Activated naive CD4-positive, alpha-beta T cell treated with Interleukin-2 at 50 U/mL for 16 hours (primary cell): ENCODE data around the gene CCM2.

Experiments
- DNase-seq: peaks from one replicate; pipeline ENCODE4 v3.0.0-alpha.2; 2020

CCM2 gene

GRCh38 chr7:45086331-45087065 is 86.5 kb downstream of the CCM2 start:
- no peak for DNase-seq

GRCh38 chr7:45087301-45088145 is 87.5 kb downstream of the CCM2 start:
- no peak for DNase-seq

- no peak for DNase-seq
Observed at GRCh38 chr7:45088146-45088701, 88.2 kb downstream of the CCM2 start.

- DNase-seq: peak; percentile 13
Observed at GRCh38 chr7:45088821-45089340, 88.9 kb downstream of the CCM2 start, which contains the start of gene NACAD. NACAD (minus strand) TSS chr7:45088969; CDS start chr7:45088894, 75 bp downstream.

- DNase-seq: peak; percentile 63
Observed at GRCh38 chr7:45089341-45089891, 89.4 kb downstream of the CCM2 start.

- DNase-seq: no peak
Observed at GRCh38 chr7:45092100-45092930, 92.3 kb downstream of the CCM2 start.

- no peak for DNase-seq
Observed at GRCh38 chr7:45092931-45093235, 92.9 kb downstream of the CCM2 start.

- no peak for DNase-seq
Observed at GRCh38 chr7:45098983-45099839, 99.2 kb downstream of the CCM2 start.

- DNase-seq: no peak
Observed at GRCh38 chr7:45099891-45100760, 100.1 kb downstream of the CCM2 start.

GRCh38 chr7:45100761-45101480 is 100.9 kb downstream of the CCM2 start:
- DNase-seq: no peak

GRCh38 chr7:45101748-45102147 is 101.7 kb downstream of the CCM2 start:
- DNase-seq: no peak

GRCh38 chr7:45102785-45103712 is 103.0 kb downstream of the CCM2 start:
- no peak for DNase-seq

- DNase-seq: no peak
Observed at GRCh38 chr7:45103958-45104843, 104.2 kb downstream of the CCM2 start.

GRCh38 chr7:45104844-45105587 is 105.0 kb downstream of the CCM2 start:
- no peak for DNase-seq

- no peak for DNase-seq
Observed at GRCh38 chr7:45105588-45106188, 105.7 kb downstream of the CCM2 start.

GRCh38 chr7:45106820-45107219 is 106.8 kb downstream of the CCM2 start:
- no peak for DNase-seq
